GM18520 (cell line): ENCODE data around the gene SAFB2.

Experiments used
- ATAC-seq: cut with Tn5 transposase; IDR thresholded peaks from one replicate; pipeline ENCODE4 v1.9.1; 2021; ENCODE audit not compliant: unreplicated experiment

Gene SAFB2

GRCh38 chr19:5635427-5635826, 12.9 kb upstream of the SAFB2 start:
- ATAC-seq: no peak

DNA sequence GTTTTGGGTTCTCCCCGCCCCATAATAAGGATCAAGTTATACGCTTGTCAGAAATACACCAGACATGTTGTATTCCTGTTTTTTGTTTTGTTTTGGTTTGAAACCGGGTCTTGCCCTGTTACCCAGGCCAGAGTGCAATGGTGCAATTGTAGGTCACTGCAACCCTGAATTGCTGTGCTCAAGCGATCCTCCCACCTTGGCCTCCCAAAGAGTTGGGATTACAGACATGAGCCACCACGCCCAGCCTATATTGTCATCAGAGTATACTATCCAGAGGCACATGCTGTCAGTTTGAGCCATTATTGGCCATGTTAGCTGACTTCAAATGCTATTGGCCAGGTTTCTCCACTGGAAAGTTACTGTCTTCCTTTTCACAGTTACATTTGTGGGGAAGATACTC, 10.1 kb upstream of the SAFB2 start:
- no peak for ATAC-seq

GRCh38 chr19:5632241-5632612, 9.7 kb upstream of the SAFB2 start:
- no peak for ATAC-seq

DNA sequence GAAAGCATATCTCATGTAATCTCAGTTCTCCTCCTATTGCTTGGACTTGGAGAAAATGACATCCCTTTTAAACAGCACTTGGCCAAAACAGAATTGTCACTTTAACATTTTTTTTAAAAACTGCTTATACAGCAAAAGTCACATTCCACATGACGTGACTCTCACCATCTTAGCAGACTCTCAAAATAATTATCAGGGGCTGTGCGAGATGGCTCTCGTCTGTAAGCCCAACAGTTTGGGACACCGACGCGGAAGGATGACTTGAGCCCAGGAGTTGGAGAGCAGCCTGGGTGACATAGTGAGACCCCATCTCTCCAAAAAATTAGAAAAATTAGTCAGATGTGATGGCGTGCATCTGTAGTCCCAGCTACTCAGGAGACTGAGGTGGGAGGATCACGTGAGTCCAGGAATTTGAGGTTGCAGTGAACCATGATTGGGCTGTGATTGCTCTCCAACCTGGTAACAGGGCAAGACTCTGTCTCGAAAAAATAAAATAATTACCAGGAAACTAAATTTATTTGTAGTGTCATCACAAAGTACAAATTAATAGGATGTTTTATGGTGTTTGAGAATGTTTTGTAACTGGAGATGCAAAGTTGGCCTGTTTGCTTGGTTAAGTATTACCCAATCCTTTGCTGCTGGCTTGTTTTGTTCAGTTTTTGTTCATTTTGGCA, 9.1 kb upstream of the SAFB2 start:
- no peak for ATAC-seq

DNA sequence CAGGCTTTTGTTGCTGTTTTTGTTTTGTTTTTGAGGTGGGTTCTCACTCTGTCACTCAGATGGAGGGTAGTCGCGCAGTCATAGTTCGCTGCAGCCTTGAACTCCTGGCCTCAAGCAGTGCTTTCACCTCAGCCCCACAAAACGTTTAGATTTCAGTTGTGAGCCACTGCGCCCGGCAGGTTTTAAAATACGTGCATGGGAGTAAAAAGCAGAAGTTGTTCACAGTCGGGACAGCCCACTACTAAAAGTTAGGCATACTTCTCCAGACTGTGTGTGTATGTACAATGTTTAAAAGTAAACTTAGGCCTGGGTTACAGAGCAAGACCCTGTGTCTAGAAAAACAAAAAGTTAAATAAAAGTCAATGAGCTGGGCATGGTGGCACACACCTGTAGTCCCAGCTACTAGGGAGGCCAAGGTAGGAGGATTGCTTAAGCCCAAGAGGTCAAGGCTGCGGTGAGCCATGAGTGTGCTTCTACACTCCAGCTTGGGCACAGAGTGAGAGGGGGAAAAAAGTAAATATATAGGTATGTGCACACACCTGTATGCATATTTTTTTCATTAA, 6.4 kb upstream of the SAFB2 start:
- no peak for ATAC-seq

- ATAC-seq: no peak
Observed at GRCh38 chr19:5628461-5628860, 5.9 kb upstream of the SAFB2 start.

GRCh38 chr19:5627395-5627904, 4.9 kb upstream of the SAFB2 start:
- no peak for ATAC-seq

DNA sequence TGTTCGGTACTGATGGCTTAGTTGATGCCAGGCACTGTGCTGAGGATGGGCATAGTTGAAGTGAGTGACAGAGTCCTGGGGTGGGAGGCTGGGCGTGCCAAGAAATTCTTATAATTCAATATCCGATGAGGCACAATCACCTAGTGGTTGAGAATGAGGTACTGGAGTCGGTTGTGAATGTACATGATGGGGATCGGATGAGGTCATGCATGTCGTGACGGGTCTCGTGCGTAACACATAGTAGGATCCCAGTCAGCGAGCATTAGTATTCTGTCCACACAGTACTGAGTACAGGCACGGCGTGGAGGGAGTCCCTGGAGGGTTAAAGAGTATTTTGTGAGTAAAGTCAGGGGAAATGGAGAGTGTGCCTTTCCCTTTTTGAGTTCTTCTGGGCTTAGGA, 3.1 kb upstream of the SAFB2 start:
- ATAC-seq: no peak

- ATAC-seq: no peak
Observed at GRCh38 chr19:5624741-5625278, 2.2 kb upstream of the SAFB2 start.

- ATAC-seq: no peak
Observed at GRCh38 chr19:5624018-5624663, 1.6 kb upstream of the SAFB2 start.

DNA sequence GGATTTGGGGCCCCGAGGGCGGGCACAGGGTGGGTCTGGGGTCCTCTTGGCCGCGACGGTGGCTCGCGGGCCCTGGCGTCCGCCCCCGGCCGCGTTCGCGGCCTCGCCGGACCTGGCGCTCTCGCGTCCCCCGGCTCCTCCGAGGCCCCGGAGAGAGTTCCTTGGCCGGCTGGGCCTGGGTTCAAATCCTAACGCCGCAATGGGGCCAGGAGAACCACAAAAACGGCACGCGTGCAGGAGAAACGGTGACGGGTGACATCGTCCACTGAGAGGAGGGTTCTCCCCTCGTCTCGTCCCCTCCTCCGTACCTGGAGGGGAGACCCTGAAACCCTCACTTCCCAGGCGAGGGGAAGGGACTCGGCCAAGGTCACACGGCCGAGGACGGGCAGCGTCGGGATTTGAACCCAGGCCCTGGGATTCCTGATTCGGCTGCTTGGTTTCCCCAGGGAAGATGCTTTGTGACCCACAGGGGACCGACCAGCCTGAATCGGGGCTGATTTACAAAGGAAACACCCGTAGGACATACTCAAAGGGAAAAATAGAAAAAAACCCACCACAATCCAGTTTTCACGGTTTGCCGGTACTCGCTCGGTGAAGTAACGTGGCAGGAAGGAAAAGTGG, 931 bp upstream of the SAFB2 start:
- no peak for ATAC-seq

GRCh38 chr19:5621945-5622464, 571 bp downstream of the SAFB2 start:
- ATAC-seq: no peak

- no peak for ATAC-seq
Observed at GRCh38 chr19:5621311-5621944, 1.1 kb downstream of the SAFB2 start.

GRCh38 chr19:5619946-5620345, 2.6 kb downstream of the SAFB2 start:
- no peak for ATAC-seq

GRCh38 chr19:5618591-5618990, 4.0 kb downstream of the SAFB2 start:
- no peak for ATAC-seq

DNA sequence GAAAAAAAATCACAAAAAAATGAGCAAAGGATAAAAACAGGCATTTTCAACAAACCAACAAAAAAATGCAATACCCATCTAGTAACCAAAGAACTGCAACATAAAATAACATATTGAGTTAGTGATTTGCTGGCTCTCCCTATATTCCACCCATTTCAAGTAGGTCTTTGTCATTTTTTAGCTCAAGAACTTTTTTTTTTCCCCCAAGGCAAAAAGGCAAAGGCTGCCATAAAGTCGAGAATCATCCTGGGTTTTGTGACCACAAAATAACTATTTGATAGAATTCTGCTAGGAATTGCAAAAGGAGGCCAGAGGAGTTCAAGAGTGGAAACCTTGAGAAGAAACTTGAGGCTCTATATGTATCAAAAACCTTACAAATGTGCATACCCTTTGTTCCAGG, 5.5 kb downstream of the SAFB2 start:
- no peak for ATAC-seq

DNA sequence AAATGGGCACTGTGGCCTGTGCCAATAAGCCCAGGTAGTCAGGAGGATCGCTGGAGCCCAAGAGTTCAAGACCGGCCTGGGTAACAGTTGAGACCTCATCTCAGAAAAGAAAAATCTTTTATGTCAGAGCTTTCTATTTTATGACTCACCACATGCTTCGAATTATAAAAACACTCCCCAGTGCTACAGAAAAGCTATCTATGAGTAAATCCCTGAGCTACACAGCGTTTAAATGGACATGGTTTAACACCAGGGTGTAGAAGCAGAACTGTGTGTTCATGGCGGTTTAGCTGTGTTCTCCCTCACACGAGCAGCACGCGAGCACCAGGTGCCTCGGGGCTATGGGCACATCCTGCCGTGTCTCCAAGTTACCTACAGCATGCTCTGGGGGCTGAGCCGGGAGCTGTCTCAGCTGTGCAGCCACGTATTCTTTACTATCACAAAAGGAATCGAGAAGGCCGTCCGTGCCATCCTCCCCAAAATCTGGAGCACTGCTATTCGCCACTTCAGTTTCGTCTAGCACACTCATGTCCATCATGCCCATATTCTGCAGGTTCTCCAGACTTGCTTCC, 6.7 kb downstream of the SAFB2 start:
- no peak for ATAC-seq

DNA sequence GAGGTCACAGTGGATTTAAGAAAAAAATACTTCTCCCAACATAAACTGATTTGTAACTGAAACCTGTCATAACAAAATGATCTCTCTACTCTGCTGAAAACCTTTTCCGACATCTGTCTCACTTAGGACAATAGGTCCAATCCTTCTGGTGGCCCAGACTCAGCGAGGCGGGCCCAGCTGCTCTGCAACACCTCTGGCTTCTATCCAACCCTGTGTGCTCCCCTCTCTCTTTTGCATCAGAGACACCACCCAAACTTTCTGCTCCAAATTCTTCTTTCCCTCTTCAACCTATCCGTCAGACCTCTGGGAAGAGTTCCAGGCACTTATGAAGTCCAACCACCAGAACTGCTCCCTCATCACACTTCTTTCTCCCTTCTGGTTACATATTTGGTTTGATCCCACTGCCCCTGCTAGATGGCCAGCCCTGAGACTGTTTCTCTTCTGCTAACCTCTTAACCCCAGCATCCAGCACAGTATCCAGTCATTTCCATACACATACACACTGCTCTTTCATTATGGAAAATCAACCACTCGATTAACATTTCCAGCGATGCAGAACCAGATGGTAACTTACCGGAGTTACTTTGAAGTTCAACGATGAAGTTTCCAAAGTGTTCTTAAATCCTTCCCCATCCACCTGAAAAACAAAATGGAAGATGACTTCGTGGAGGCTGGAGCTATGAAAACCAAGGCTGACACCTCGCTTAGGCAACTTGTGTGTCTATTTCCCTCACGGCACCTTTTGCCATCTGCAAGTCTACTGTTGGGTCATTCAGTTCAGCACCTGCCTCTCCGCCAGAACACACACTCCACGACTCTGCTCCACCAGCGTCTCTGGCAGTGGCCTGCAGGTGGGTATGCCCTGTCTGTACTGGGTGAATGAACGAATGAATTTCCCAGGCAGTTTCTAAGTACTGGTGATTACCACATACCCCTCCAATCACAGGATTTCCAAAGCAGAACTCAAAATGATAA, 9.4 kb downstream of the SAFB2 start:
- ATAC-seq: no peak

- no peak for ATAC-seq
Observed at GRCh38 chr19:5609881-5610448, 12.6 kb downstream of the SAFB2 start.
